Measurements from ENCODE around the gene PRR7. TPM values are rescaled to one million over a fixed set of nuclear protein-coding genes. Genes with fewer than 3 reads are reported as not detected.

The PRR7 gene
- total RNA-seq, 1 experiment from 2014 or later = 39.2 TPM

DNA sequence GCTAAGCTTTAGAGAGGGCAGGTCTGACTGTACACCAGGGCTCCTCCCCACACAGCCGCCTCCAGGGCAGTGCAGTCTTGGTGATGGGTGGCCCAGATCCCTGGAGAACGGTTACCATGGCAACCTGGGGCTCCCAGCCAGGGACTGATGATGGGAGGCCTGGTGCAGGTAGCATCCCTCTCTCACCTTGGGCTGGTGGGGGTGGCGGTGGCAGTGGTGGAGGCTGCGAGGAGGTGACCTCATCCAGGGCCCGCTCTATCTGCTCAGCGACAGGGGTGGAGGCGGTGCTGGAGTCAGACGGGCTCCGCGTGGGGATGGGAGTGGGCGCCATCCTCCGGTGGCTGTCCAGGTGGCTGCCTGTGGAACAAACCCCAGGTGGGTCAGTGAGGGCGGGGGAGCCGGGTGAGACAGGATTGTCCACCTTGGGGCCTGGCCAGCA lies 12.3 kb downstream of the PRR7 start:
- Histone ChIP-seq H3K4me1 (ENCODE audit: control insufficient read depth, insufficient read depth, low read length) (peaks cover 12% of the 10 kb centered on the region), H3K9me3 (ENCODE audit: control insufficient read depth, insufficient read depth, low read depth, low read length) (no peaks in the 10 kb centered on the region), H3K27ac (ENCODE audit: low read length) (no peak overlapping the region), H3K27me3 (ENCODE audit: control insufficient read depth, insufficient read depth, low read length) (no peaks in the 10 kb centered on the region), H3K36me3 (ENCODE audit: control insufficient read depth, insufficient read depth, low read length) (peaks cover 3% of the 10 kb centered on the region; the same call in 1 of the 2 replicates), H3K4me3 (ENCODE audit: low read depth in 2 of 2, low read length in 2 of 2) (no peak overlapping the region)
- intact Hi-C loops (cut with micrococcal nuclease; ENCODE audit: unreplicated experiment) = loop anchor here (10.0 kb wide), 1 partner anchor 144 kb away; the partner anchor contains the start of gene MXD3
- no TSS peak for BruUV-seq (replicated peaks)
- TF ChIP-seq, protein P1, sequence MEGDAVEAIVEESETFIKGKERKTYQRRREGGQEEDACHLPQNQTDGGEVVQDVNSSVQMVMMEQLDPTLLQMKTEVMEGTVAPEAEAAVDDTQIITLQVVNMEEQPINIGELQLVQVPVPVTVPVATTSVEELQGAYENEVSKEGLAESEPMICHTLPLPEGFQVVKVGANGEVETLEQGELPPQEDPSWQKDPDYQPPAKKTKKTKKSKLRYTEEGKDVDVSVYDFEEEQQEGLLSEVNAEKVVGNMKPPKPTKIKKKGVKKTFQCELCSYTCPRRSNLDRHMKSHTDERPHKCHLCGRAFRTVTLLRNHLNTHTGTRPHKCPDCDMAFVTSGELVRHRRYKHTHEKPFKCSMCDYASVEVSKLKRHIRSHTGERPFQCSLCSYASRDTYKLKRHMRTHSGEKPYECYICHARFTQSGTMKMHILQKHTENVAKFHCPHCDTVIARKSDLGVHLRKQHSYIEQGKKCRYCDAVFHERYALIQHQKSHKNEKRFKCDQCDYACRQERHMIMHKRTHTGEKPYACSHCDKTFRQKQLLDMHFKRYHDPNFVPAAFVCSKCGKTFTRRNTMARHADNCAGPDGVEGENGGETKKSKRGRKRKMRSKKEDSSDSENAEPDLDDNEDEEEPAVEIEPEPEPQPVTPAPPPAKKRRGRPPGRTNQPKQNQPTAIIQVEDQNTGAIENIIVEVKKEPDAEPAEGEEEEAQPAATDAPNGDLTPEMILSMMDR (IDR thresholded peaks at IDR 0.05) = no peak
- TF ChIP-seq, protein P2, sequence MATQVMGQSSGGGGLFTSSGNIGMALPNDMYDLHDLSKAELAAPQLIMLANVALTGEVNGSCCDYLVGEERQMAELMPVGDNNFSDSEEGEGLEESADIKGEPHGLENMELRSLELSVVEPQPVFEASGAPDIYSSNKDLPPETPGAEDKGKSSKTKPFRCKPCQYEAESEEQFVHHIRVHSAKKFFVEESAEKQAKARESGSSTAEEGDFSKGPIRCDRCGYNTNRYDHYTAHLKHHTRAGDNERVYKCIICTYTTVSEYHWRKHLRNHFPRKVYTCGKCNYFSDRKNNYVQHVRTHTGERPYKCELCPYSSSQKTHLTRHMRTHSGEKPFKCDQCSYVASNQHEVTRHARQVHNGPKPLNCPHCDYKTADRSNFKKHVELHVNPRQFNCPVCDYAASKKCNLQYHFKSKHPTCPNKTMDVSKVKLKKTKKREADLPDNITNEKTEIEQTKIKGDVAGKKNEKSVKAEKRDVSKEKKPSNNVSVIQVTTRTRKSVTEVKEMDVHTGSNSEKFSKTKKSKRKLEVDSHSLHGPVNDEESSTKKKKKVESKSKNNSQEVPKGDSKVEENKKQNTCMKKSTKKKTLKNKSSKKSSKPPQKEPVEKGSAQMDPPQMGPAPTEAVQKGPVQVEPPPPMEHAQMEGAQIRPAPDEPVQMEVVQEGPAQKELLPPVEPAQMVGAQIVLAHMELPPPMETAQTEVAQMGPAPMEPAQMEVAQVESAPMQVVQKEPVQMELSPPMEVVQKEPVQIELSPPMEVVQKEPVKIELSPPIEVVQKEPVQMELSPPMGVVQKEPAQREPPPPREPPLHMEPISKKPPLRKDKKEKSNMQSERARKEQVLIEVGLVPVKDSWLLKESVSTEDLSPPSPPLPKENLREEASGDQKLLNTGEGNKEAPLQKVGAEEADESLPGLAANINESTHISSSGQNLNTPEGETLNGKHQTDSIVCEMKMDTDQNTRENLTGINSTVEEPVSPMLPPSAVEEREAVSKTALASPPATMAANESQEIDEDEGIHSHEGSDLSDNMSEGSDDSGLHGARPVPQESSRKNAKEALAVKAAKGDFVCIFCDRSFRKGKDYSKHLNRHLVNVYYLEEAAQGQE (IDR thresholded peaks at IDR 0.05; ENCODE audit: insufficient read depth in 1 of 2, low read depth in 2 of 2, low read length in 1 of 2) = no peak
- no peak for TF ChIP-seq SIN3A (IDR thresholded peaks at IDR 0.05; ENCODE audit: borderline replicate concordance, insufficient read depth, low read depth, low read length)
- TF ChIP-seq POLR2AphosphoS5 (IDR thresholded peaks at IDR 0.05; ENCODE audit: low read depth, low read length) = no peak
- TF ChIP-seq TCF7L2 (IDR thresholded peaks at IDR 0.05; ENCODE audit: low read depth, low read length) = no peak
- POLR2A ChIA-PET = no interaction called here
- DNase-seq (ENCODE audit: low read depth, low spot score) (no peak), ATAC-seq (no peak)
- CTCF ChIA-PET = no interaction called here
- in situ Hi-C loops (cut with HindIII; ENCODE audit: low pct_unique_long_range_greater_than_20kb, low sequenced_read_pairs) = no loop called here

DNA sequence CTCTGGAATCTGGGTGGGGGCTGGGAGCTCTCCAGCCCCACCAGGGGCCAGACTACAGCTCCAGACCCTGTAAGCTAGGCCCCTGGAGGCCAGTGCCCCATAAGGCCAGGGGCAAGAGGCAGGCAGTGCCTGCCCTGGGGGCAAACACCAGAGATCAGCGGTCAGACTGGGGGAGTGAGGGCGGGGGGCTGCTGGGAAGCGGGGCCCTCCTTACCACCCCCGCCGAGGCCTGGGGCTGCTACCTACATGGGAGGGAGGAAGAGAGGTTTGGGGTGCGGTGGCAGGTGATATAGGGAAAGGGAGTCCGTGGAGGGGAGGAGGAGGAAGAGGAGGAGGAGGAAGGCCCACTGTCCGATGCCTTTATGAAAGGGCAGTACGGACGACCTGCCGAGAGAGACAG lies 12.7 kb downstream of the PRR7 start:
- H3K9me3 ChIP-seq (ENCODE audit: control insufficient read depth, insufficient read depth, low read depth, low read length) = no peaks in the 10 kb centered on the region
- TF ChIP-seq, protein P1 (IDR thresholded peaks at IDR 0.05) = no peak
- TF ChIP-seq SIN3A (IDR thresholded peaks at IDR 0.05; ENCODE audit: borderline replicate concordance, insufficient read depth, low read depth, low read length) (no peak), TCF7L2 (IDR thresholded peaks at IDR 0.05; ENCODE audit: low read depth, low read length) (no peak), POLR2AphosphoS5 (IDR thresholded peaks at IDR 0.05; ENCODE audit: low read depth, low read length) (no peak)
- TF ChIP-seq, protein P2 (IDR thresholded peaks at IDR 0.05; ENCODE audit: insufficient read depth in 1 of 2, low read depth in 2 of 2, low read length in 1 of 2) = no peak
- H3K4me1 ChIP-seq (ENCODE audit: control insufficient read depth, insufficient read depth, low read length) = peaks cover 12% of the 10 kb centered on the region
- H3K27ac ChIP-seq (ENCODE audit: low read length) = no peak overlapping the region
- ChIA-PET CTCF (no interaction called here), POLR2A (no interaction called here)
- ATAC-seq (no peak), DNase-seq (ENCODE audit: low read depth, low spot score) (no peak)
- peaks cover 3% of the 10 kb centered on the region; the same call in 1 of the 2 replicates for H3K36me3 ChIP-seq (ENCODE audit: control insufficient read depth, insufficient read depth, low read length)
- in situ Hi-C loops (cut with HindIII; ENCODE audit: low pct_unique_long_range_greater_than_20kb, low sequenced_read_pairs) (no loop called here), intact Hi-C loops (cut with micrococcal nuclease; ENCODE audit: unreplicated experiment) (loop anchor here (10.0 kb wide), 1 partner anchor 145 kb away; the partner anchor contains the start of gene MXD3)
- H3K4me3 ChIP-seq (ENCODE audit: low read depth in 2 of 2, low read length in 2 of 2) = no peak overlapping the region
- no TSS peak for BruUV-seq (replicated peaks)
- H3K27me3 ChIP-seq (ENCODE audit: control insufficient read depth, insufficient read depth, low read length) = no peaks in the 10 kb centered on the region

Data from Panc1 (cell line).